HepG2 (cell line): ENCODE results near the gene KIF1C. TPM values are rescaled to one million over a fixed set of nuclear protein-coding genes. Genes with fewer than 3 reads are reported as not detected.

Source experiments
- ATAC-seq: fragments of 200-7000 bp; cut with Tn5 transposase; 3 replicates; pipeline ENCODE4 v1.9.1; 2020; ENCODE audit warnings: mild to moderate bottlenecking, moderate library complexity
- BruUV-seq: library from RNA; stranded (reverse); fragments of 400-500 nt; replicated peaks from 2 replicates; lab custom pipeline; 2021; lab: Mats Ljungman, UMichigan
- CTCF ChIA-PET: fragments of 300-600 bp; formaldehyde crosslinking; extraction: SDS; loops from one replicate; lab custom pipeline; 2021; ENCODE audit warnings: low total read pairs, inconsistent platforms, low intra/inter-chr PET ratio; lab: Yijun Ruan, JAX
- POLR2A ChIA-PET: fragments of 350-600 bp; sonication (Branson Sonifier 250); formaldehyde crosslinking; loops from one replicate; lab custom pipeline; 2020; ENCODE audit warnings: antibody characterized with exemption, inconsistent platforms; lab: Yijun Ruan, JAX
- DNase-seq: peaks from one replicate; pipeline ENCODE4 v3.0.0-alpha.2; 2015; ENCODE audit warnings: low spot score
- FAIRE-seq: peaks from 3 replicates; lab custom pipeline; 2011; peaks lifted over from hg19 to GRCh38; lab: Jason Lieb, UNC
- H2AFZ ChIP-seq: one replicate; pipeline ENCODE4 v1.6.1; 2011; ENCODE audit warnings: low read length, inconsistent platforms
- H3K27ac ChIP-seq: fragments of 300-600 bp; 3 replicates; pipeline ENCODE4 v1.8.0; 2011; ENCODE audit warnings: mixed run types, mild to moderate bottlenecking, mixed read lengths, low read length, inconsistent platforms; ENCODE audit not compliant: insufficient read depth; ENCODE audit errors: extremely low read length
- H3K27me3 ChIP-seq, 2 experiments: fragments of 200-600 bp in 1 of 2; 2 replicates in 1 of 2; 3 replicates in 1 of 2; pipeline versions ENCODE4 v1.6.0 to v1.8.0; 2011; ENCODE audit warnings: low read length in 2 of 2, mild to moderate bottlenecking in 2 of 2, moderate library complexity in 2 of 2, inconsistent platforms in 1 of 2; ENCODE audit not compliant: insufficient read depth in 2 of 2, control insufficient read depth in 1 of 2
- H3K36me3 ChIP-seq, 2 experiments: fragments of 200-600 bp in 1 of 2; replicated peaks in 1 of 2; 2 replicates in 1 of 2; 3 replicates in 1 of 2; pipeline versions ENCODE4 v1.5.1 to v1.8.0; 2011; ENCODE audit warnings: low read length in 2 of 2, inconsistent platforms in 1 of 2; ENCODE audit not compliant: insufficient read depth in 2 of 2, control insufficient read depth in 1 of 2
- H3K4me1 ChIP-seq: 2 replicates; pipeline ENCODE4 v1.5.1; 2012; ENCODE audit warnings: low read length, inconsistent platforms; ENCODE audit not compliant: insufficient read depth
- H3K4me2 ChIP-seq: 2 replicates; pipeline ENCODE4 v1.6.0; 2011; ENCODE audit warnings: low read depth, low read length, inconsistent platforms
- H3K4me3 ChIP-seq, 3 experiments: fragments of 200-600 bp in 1 of 3; sonication (generic), shearing (Covaris generic) in 1 of 3; replicated peaks in 1 of 3; 2 replicates each; pipeline ENCODE4 v1.5.1; 2011 to 2016; ENCODE audit warnings: low read length in 3 of 3, inconsistent platforms in 2 of 3, low read depth in 2 of 3, mild to moderate bottlenecking in 2 of 3, control low read depth in 1 of 3, mixed read lengths in 1 of 3; ENCODE audit not compliant: insufficient read depth in 1 of 3
- H3K79me2 ChIP-seq: one replicate; pipeline ENCODE4 v1.6.1; 2011; ENCODE audit warnings: low read length, inconsistent platforms; ENCODE audit not compliant: insufficient read depth
- H3K9ac ChIP-seq: 2 replicates; pipeline ENCODE4 v1.6.0; 2011; ENCODE audit warnings: mild to moderate bottlenecking, low read depth, low read length, inconsistent platforms; ENCODE audit not compliant: insufficient read depth
- H3K9me3 ChIP-seq: 2 replicates; pipeline ENCODE4 v1.5.1; 2012; ENCODE audit warnings: mild to moderate bottlenecking, low read length
- H4K20me1 ChIP-seq: 2 replicates; pipeline ENCODE4 v1.6.0; 2011; ENCODE audit warnings: inconsistent platforms, mild to moderate bottlenecking, low read length, moderate library complexity; ENCODE audit not compliant: insufficient read depth
- AGO1 ChIP-seq: fragments of 200-400 bp; formaldehyde crosslinking; IDR thresholded peaks from 2 replicates; pipeline ENCODE4 v1.6.1; 2017; ENCODE audit warnings: mild to moderate bottlenecking, low read depth, low read length, moderate library complexity; ENCODE audit not compliant: poor library complexity, severe bottlenecking
- AGO2 ChIP-seq: fragments of 200-400 bp; formaldehyde crosslinking; optimal IDR thresholded peaks from 2 replicates; pipeline ENCODE3; 2017; ENCODE audit warnings: mild to moderate bottlenecking, low read depth, low read length, moderate library complexity
- MED8 ChIP-seq: sonication (generic); formaldehyde crosslinking; IDR thresholded peaks from 2 replicates; pipeline ENCODE4 v1.8.1; 2023; ENCODE audit warnings: mild to moderate bottlenecking, missing genetic modification reagents; ENCODE audit not compliant: insufficient replicate concordance
- POLR2A ChIP-seq, 2 experiments: IDR thresholded peaks; 2 replicates each; pipeline ENCODE4 v1.6.1; 2011; ENCODE audit warnings: low read depth in 2 of 2, low read length in 2 of 2, mild to moderate bottlenecking in 1 of 2, moderate library complexity in 1 of 2; ENCODE audit not compliant: insufficient read depth in 1 of 2
- POLR2G ChIP-seq: fragments of 200-400 bp; formaldehyde crosslinking; IDR thresholded peaks from 2 replicates; pipeline ENCODE4 v1.6.1; 2018; ENCODE audit warnings: mild to moderate bottlenecking, low read depth, low read length, moderate library complexity
- RBFOX2 ChIP-seq: fragments of 200-400 bp; formaldehyde crosslinking; IDR thresholded peaks from 2 replicates; pipeline ENCODE4 v1.6.1; 2017; ENCODE audit warnings: low read depth, mild to moderate bottlenecking, low read length
- RBM22 ChIP-seq: fragments of 200-400 bp; formaldehyde crosslinking; optimal IDR thresholded peaks from 2 replicates; pipeline ENCODE3; 2017; ENCODE audit warnings: mild to moderate bottlenecking, low read length, moderate library complexity
- ZNF337 ChIP-seq: sonication (generic); formaldehyde crosslinking; IDR thresholded peaks from 2 replicates; pipeline ENCODE4 v1.5.1; 2020; ENCODE audit warnings: missing genetic modification reagents, low read depth, mild to moderate bottlenecking, borderline replicate concordance
- WGBS: methylation state at CpG from one replicate; pipeline ENCODE4 v1.1.6; 2017; ENCODE audit warnings: low lambda C conversion rate; 5-methylcytosine and 5-hydroxymethylcytosine counted together
- in situ Hi-C: cut with HindIII; loops from 2 replicates; pipeline ENCODE4 v1.10.0; 2017; ENCODE audit warnings: low pct_unique_long_range_greater_than_20kb; ENCODE audit not compliant: extremely low pct_ligation_motif_present
- intact Hi-C: fragments of 100-400 bp; cut with micrococcal nuclease; formaldehyde crosslinking; loops from one replicate; pipeline ENCODE4 v1.10.0; 2022; ENCODE audit not compliant: unreplicated experiment
- polyA plus RNA-seq, 8 experiments: library from polyadenylated mRNA; depleted of rRNA in 3 of 8; stranded (reverse) in 7 of 8; unstranded in 1 of 8; fragments of >200 nt; fragmentation: Illumina TruSeq in 4 of 8; extraction: Trizol in 4 of 8; gene quantifications; 2 replicates each; pipeline versions ENCODE4 v1.2.1 to v1.2.3, GENCODE V29; 2011 to 2016; ENCODE audit warnings: low read depth in 4 of 8, missing spikeins in 1 of 8, mixed read lengths in 1 of 8; ENCODE audit not compliant: insufficient read depth in 1 of 8
- total RNA-seq, 5 experiments: library from RNA; depleted of rRNA; stranded (reverse); fragments of >200 nt; fragmentation: Illumina TruSeq; extraction: Trizol; gene quantifications; 2 replicates each; pipeline ENCODE4 v1.2.3, GENCODE V29; 2016; ENCODE audit warnings: low read depth in 1 of 5

Gene KIF1C
- total and polyA plus RNA-seq, 2 of the 13 experiments (the other 11 are each of a cell fraction or from before 2014, with no cell fraction given) = 70.0 to 104 TPM

GRCh38 chr17:4973256-4974114 is 24.3 kb upstream of the KIF1C start:
- DNase-seq (no peak), ATAC-seq (no peak), FAIRE-seq (no peak)
- no peak overlapping the region for H3K9ac ChIP-seq
- intact Hi-C loops = no loop called here
- no peak overlapping the region for H3K4me3 ChIP-seq
- peaks cover 1 to 19% of the 10 kb centered on the region in 2 experiments for H3K36me3 ChIP-seq
- H3K79me2 ChIP-seq = peaks cover 17% of the 10 kb centered on the region
- H3K4me1 ChIP-seq = peaks cover 27% of the 10 kb centered on the region
- no peaks in the 10 kb centered on the region; a peak in 1 of 5 replicates for H3K27me3 ChIP-seq
- H3K4me2 ChIP-seq = no peak overlapping the region
- H4K20me1 ChIP-seq = no peaks in the 10 kb centered on the region
- WGBS = 97% methylated on average over 7 of the region's 10 CpGs
- TF ChIP-seq POLR2A (IDR thresholded peaks at IDR 0.05; ENCODE audit: insufficient read depth in 1 of 2, low read depth in 2 of 2, low read length in 2 of 2) (peak in 1 of 2 experiments; percentile 50; a peak in 3 of 4 replicates), AGO2 (peak; percentile 36), AGO1 (peak; percentile 84), RBFOX2 (0 out of 2 replicates have a peak, but pooled peaks have one; percentile 36), ZNF337 (no peak), POLR2G (peak; percentile 35)
- TF ChIP-seq, all 625 proteins: peak for 5
- ChIA-PET CTCF (no interaction called here), POLR2A (interaction anchor here (1.0 to 2.6 kb wide), 3 partner anchors 22 to 65 kb away, joined by 3 to 10 read pairs (median 5); partner anchors contain the start of genes ENO3, RNF167 and SLC25A11)
- no peak overlapping the region for H3K27ac ChIP-seq
- H2AFZ ChIP-seq = no peak overlapping the region
- in situ Hi-C loops = no loop called here
- no peaks in the 10 kb centered on the region for H3K9me3 ChIP-seq
- no TSS peak for BruUV-seq

GRCh38 chr17:4974115-4974670 is 23.6 kb upstream of the KIF1C start:
- 0 out of 2 replicates have a peak, but pooled peaks have one; percentile 3 for TF ChIP-seq POLR2G
- peak; percentile 47 for TF ChIP-seq RBM22
- TF ChIP-seq MED8 (CRISPR knock-in tag) = no peak
- ATAC-seq (no peak), DNase-seq (no peak), FAIRE-seq (no peak)
- ChIA-PET POLR2A (interaction anchor here (2.6 kb wide), 1 partner anchor 65 kb away, joined by 10 read pairs; no protein-coding TSS in a partner anchor), CTCF (no interaction called here)
- no peak overlapping the region for H3K27ac ChIP-seq
- no peak overlapping the region for H3K4me2 ChIP-seq
- no peak overlapping the region for H3K4me3 ChIP-seq
- no peaks in the 10 kb centered on the region for H3K27me3 ChIP-seq
- H3K4me1 ChIP-seq = peaks cover 27% of the 10 kb centered on the region
- H3K36me3 ChIP-seq = peaks cover 1 to 19% of the 10 kb centered on the region in 2 experiments
- H3K9ac ChIP-seq = no peak overlapping the region
- no peaks in the 10 kb centered on the region for H4K20me1 ChIP-seq
- intact Hi-C loops = no loop called here
- WGBS = 93% methylated on average over 9 of the region's 9 CpGs
- no TSS peak for BruUV-seq
- no peak overlapping the region for H2AFZ ChIP-seq
- peaks cover 10% of the 10 kb centered on the region for H3K79me2 ChIP-seq
- H3K9me3 ChIP-seq = no peaks in the 10 kb centered on the region
- in situ Hi-C loops = no loop called here
